Tibial nerve (tissue), 4 donors: ENCODE results near the gene PTGFRN.

Source experiments
- CTCF ChIP-seq, 5 experiments: fragments of 200-600 bp in 3 of 5; fragments of 450-650 bp in 2 of 5; sonication (generic) in 3 of 5; IDR thresholded peaks; one replicate each; pipeline ENCODE4 v1.5.1; 2016 to 2019; ENCODE audit warnings: antibody characterized with exemption in 5 of 5, mild to moderate bottlenecking in 3 of 5, moderate library complexity in 2 of 5
- EP300 ChIP-seq, 2 donors: sonication (generic); formaldehyde crosslinking; IDR thresholded peaks; one replicate each; pipeline ENCODE4 v1.6.1; 2017; ENCODE audit warnings: antibody characterized with exemption in 2 of 2, mild to moderate bottlenecking in 1 of 2
- POLR2A ChIP-seq, 2 donors: fragments of 450-650 bp; IDR thresholded peaks; one replicate each; pipeline ENCODE4 v1.6.1; 2017; ENCODE audit warnings: antibody characterized with exemption in 2 of 2, mild to moderate bottlenecking in 2 of 2, moderate library complexity in 2 of 2

- no peak for TF ChIP-seq CTCF (IDR thresholded peaks at IDR 0.05)
- no peak for TF ChIP-seq POLR2A (IDR thresholded peaks at IDR 0.05)
- TF ChIP-seq EP300 (IDR thresholded peaks at IDR 0.05), result no peak
These were observed 34.9 kb downstream of the PTGFRN start for GRCh38 chr1:116944613-116945012.
